Endodermal cell (in vitro differentiated cells): ENCODE measurements around the gene ARHGAP10. TPM values are rescaled to one million over a fixed set of nuclear protein-coding genes. Genes with fewer than 3 reads are reported as not detected.
A peak's percentile ranks its signal among the peaks of the same experiment; 100 is the strongest.

Experiments
- DNase-seq: peaks from one replicate; pipeline ENCODE4 v3.0.0-alpha.2; 2017
- H3K27ac ChIP-seq: 2 replicates; pipeline ENCODE4 v1.5.1; 2013; ENCODE audit warnings: mild to moderate bottlenecking, low read depth, low read length, moderate library complexity
- H3K27me3 ChIP-seq: 2 replicates; pipeline ENCODE4 v1.6.1; 2013; ENCODE audit warnings: mild to moderate bottlenecking, low read length, moderate library complexity; ENCODE audit not compliant: insufficient read depth, control insufficient read depth, poor library complexity, severe bottlenecking
- H3K36me3 ChIP-seq: 2 replicates; pipeline ENCODE4 v1.7.0; 2013; ENCODE audit warnings: mild to moderate bottlenecking, low read length, moderate library complexity; ENCODE audit not compliant: control insufficient read depth, insufficient read depth
- H3K4me1 ChIP-seq: one replicate; pipeline ENCODE4 v1.7.0; 2013; ENCODE audit warnings: low read length; ENCODE audit not compliant: control insufficient read depth, insufficient read depth
- H3K4me3 ChIP-seq: 2 replicates; pipeline ENCODE4 v1.5.1; 2013; ENCODE audit warnings: mild to moderate bottlenecking, low read length, moderate library complexity
- H3K9ac ChIP-seq: 2 replicates; pipeline ENCODE4 v1.6.1; 2013; ENCODE audit warnings: mild to moderate bottlenecking, low read length, moderate library complexity; ENCODE audit not compliant: poor library complexity, severe bottlenecking; ENCODE audit errors: extremely low read depth
- H3K9me3 ChIP-seq: 2 replicates; pipeline ENCODE4 v1.6.1; 2013; ENCODE audit warnings: mild to moderate bottlenecking, low read length, moderate library complexity; ENCODE audit not compliant: control insufficient read depth
- H3K27ac Mint-ChIP-seq: 2 replicates; pipeline ENCODE4 v1.8.0; 2020; ENCODE audit warnings: mixed read lengths
- H3K27me3 Mint-ChIP-seq: 2 replicates; pipeline ENCODE4 v1.8.0; 2021; ENCODE audit warnings: mild to moderate bottlenecking, mixed read lengths; ENCODE audit not compliant: insufficient read depth
- H3K36me3 Mint-ChIP-seq: 2 replicates; pipeline ENCODE4 v1.8.0; 2020; ENCODE audit warnings: low read depth, mixed read lengths
- H3K4me1 Mint-ChIP-seq: 2 replicates; pipeline ENCODE4 v1.8.0; 2020; ENCODE audit warnings: mixed read lengths
- H3K4me3 Mint-ChIP-seq: 2 replicates; pipeline ENCODE4 v1.8.0; 2020; ENCODE audit warnings: mild to moderate bottlenecking, moderate library complexity, mixed read lengths
- H3K9me3 Mint-ChIP-seq: 2 replicates; pipeline ENCODE4 v1.8.0; 2020; ENCODE audit warnings: mild to moderate bottlenecking, mixed read lengths
- WGBS, 2 experiments: methylation state at CpG; one replicate each; pipeline versions ENCODE4 v1.1.5 to v1.1.7; 2013; ENCODE audit warnings: missing lambda C conversion rate in 2 of 2, mixed read lengths in 1 of 2; ENCODE audit not compliant: insufficient coverage in 1 of 2, insufficient read length in 1 of 2; 5-methylcytosine and 5-hydroxymethylcytosine counted together
- total RNA-seq, 2 donors: library from RNA; stranded (reverse); fragmentation: NEBNext Ultra II Directional in 1 of 2; extraction: Animal tissue kit (Norgen Biotek cat#: 25700) in 1 of 2; gene quantifications; 2 replicates in 1 of 2; 3 replicates in 1 of 2; pipeline ENCODE4 v1.2.1, GENCODE V29; 2021
- TF ChIP-seq, protein P1 (sequence below): fragments of 200-600 bp; sonication (generic); conservative IDR thresholded peaks from 2 replicates; pipeline ENCODE4 v1.5.0; 2021; ENCODE audit warnings: antibody characterized with exemption, mild to moderate bottlenecking

The ARHGAP10 gene
- total RNA-seq, 2 donors from 2014 or later, result 9.1 to 11.8 TPM

DNA sequence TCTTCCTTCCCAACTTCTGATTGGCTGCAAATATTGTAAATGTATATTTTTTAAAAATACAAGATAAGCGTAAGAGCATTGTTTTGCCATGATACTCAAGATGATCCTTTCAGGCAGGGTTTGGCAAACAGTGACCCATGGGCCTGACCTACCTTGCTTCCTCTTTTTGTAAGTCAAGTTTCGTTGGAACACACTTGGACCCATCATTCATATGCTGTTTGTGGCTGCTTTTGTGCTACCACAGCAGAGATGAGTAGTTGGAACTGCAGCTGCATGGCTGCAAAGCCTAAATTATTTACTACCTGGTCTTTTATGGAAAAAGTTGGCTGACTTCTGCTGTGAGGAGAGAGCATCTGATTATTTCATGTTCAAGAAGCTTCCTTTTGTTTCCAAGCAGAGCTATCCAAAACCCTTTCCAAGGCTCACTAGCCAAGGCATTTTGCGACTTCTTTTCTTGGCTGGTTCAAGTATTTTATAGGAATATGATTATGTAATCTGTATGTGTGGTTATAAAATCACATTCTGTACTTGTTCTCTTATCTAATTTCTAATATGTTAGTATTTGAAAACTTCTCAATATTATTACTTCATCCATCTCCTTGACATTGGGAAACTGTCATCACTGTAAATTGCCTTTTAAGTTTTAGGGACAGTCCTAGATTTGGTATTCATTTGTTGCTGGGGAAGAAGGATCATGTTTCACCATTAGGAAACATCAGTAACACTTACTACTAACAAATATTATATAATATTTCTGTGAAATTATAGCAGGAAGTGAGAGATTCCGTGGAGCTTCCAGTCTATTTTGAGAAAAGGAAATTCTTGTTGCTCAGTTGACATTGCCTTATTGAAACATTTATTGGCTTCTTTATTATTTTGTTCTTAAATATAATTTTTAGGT lies 109.2 kb downstream of the ARHGAP10 start:
- TF ChIP-seq, protein P1, sequence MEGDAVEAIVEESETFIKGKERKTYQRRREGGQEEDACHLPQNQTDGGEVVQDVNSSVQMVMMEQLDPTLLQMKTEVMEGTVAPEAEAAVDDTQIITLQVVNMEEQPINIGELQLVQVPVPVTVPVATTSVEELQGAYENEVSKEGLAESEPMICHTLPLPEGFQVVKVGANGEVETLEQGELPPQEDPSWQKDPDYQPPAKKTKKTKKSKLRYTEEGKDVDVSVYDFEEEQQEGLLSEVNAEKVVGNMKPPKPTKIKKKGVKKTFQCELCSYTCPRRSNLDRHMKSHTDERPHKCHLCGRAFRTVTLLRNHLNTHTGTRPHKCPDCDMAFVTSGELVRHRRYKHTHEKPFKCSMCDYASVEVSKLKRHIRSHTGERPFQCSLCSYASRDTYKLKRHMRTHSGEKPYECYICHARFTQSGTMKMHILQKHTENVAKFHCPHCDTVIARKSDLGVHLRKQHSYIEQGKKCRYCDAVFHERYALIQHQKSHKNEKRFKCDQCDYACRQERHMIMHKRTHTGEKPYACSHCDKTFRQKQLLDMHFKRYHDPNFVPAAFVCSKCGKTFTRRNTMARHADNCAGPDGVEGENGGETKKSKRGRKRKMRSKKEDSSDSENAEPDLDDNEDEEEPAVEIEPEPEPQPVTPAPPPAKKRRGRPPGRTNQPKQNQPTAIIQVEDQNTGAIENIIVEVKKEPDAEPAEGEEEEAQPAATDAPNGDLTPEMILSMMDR, result no peak
- Mint-ChIP-seq H3K4me1 (peaks cover 6% of the 10 kb centered on the region), H3K4me3 (no peak overlapping the region), H3K9me3 (no peaks in the 10 kb centered on the region), H3K27ac (no peak overlapping the region), H3K27me3 (no peaks in the 10 kb centered on the region), H3K36me3 (no peaks in the 10 kb centered on the region)
- Histone ChIP-seq H3K9ac (no peak overlapping the region), H3K27me3 (no peaks in the 10 kb centered on the region), H3K36me3 (no peaks in the 10 kb centered on the region), H3K4me1 (no peaks in the 10 kb centered on the region), H3K4me3 (no peak overlapping the region), H3K27ac (no peak overlapping the region), H3K9me3 (no peaks in the 10 kb centered on the region)
- WGBS, 2 experiments, result 97 to 100% methylated on average over 2 to 3 of the region's 4 CpGs
- no peak for DNase-seq

DNA sequence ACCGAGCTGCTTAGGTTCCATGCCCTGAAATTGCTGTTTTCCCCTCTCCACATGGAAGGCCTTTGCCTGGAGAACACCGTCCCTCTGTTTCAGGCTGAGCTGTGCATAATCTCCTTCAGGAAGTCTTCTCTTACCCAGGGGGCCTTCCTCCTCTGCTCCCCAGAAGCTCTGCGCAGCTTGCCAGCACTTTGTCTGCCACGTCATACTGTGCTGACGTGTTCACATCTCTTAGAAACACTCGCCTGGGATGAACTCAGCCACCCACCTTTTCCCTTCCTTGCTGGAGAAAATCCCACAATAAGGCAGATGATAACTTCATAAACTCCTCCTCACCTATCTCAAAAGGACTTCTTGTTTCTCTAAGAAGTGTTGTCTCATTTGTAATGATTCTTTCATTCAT lies 110.7 kb downstream of the ARHGAP10 start:
- H3K4me1 Mint-ChIP-seq, result peaks cover 3% of the 10 kb centered on the region

DNA sequence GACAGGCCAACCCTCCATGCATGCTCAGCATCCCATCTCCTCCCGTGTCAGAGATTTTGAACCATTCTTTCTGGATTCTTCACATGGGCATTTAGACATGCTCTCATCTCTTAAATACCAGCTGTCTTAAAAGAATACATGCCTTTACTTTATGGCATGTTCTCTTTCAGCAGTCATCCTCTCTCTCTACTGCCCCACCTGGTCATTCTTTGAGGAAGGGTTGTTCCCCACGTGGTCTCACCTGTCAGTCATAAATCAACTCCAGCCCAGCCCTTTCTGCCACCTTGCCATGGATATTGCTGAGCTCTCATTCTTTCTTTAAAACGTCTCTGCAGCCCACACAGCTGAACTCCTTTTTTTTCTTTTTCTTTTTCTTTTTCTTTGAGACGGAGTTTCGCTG lies 111.3 kb downstream of the ARHGAP10 start:
- Mint-ChIP-seq H3K27ac (no peak overlapping the region), H3K9me3 (no peaks in the 10 kb centered on the region), H3K27me3 (no peaks in the 10 kb centered on the region), H3K4me1 (peaks cover 3% of the 10 kb centered on the region), H3K36me3 (no peaks in the 10 kb centered on the region), H3K4me3 (no peak overlapping the region)
- Histone ChIP-seq H3K4me1 (peaks cover 4% of the 10 kb centered on the region), H3K36me3 (no peaks in the 10 kb centered on the region), H3K27me3 (no peaks in the 10 kb centered on the region), H3K9me3 (no peaks in the 10 kb centered on the region), H3K27ac (no peak overlapping the region), H3K4me3 (no peak overlapping the region), H3K9ac (no peak overlapping the region)
- 78 to 88% methylated on average over 2 to 5 of the region's 5 CpGs for WGBS, 2 experiments
- peak; percentile 68 for DNase-seq
- TF ChIP-seq, protein P1, result peak; percentile 69

More for the DNA sequence above, 110.7 kb downstream of the ARHGAP10 start:
- TF ChIP-seq, protein P1, result no peak
- H3K4me3 ChIP-seq, result no peak overlapping the region
- no peaks in the 10 kb centered on the region for H3K36me3 ChIP-seq
- no peak for DNase-seq
- H3K27me3 ChIP-seq, result no peaks in the 10 kb centered on the region
- H3K27ac ChIP-seq, result no peak overlapping the region
- Mint-ChIP-seq H3K27me3 (no peaks in the 10 kb centered on the region), H3K4me3 (no peak overlapping the region), H3K9me3 (no peaks in the 10 kb centered on the region), H3K27ac (no peak overlapping the region), H3K36me3 (no peaks in the 10 kb centered on the region)
- H3K9me3 ChIP-seq, result no peaks in the 10 kb centered on the region
- 90 to 98% methylated on average over 5 to 6 of the region's 6 CpGs for WGBS, 2 experiments
- peaks cover 4% of the 10 kb centered on the region for H3K4me1 ChIP-seq
- no peak overlapping the region for H3K9ac ChIP-seq
